Dermis microvascular lymphatic vessel endothelial cell (primary cell): ENCODE data around the gene DKK2. TPM values are rescaled to one million over a fixed set of nuclear protein-coding genes. Genes with fewer than 3 reads are reported as not detected.
A peak's percentile ranks its signal among the peaks of the same experiment; 100 is the strongest.

Experiments
- DNase-seq, 2 donors: peaks; one replicate each; pipeline versions ENCODE4 v3.0.0 to v3.0.0-alpha.2; 2010; ENCODE audit warnings: low read depth in 2 of 2
- total RNA-seq: library from RNA; depleted of rRNA; stranded (reverse); fragments of >200 nt; gene quantifications from 2 replicates; pipeline ENCODE4 v1.2.1, GENCODE V29; 2014

The DKK2 gene, protein sequence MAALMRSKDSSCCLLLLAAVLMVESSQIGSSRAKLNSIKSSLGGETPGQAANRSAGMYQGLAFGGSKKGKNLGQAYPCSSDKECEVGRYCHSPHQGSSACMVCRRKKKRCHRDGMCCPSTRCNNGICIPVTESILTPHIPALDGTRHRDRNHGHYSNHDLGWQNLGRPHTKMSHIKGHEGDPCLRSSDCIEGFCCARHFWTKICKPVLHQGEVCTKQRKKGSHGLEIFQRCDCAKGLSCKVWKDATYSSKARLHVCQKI
- total RNA-seq = not detected in 2 replicates

GRCh38 chr4:107035819-107036583 is at the start of gene DKK2:
Gene DKK2 (minus strand): TSS chr4:107036313. CDS start chr4:107035591, 722 bp downstream.
- DNase-seq = peak in 1 of 2 donors; percentile 35

DNA sequence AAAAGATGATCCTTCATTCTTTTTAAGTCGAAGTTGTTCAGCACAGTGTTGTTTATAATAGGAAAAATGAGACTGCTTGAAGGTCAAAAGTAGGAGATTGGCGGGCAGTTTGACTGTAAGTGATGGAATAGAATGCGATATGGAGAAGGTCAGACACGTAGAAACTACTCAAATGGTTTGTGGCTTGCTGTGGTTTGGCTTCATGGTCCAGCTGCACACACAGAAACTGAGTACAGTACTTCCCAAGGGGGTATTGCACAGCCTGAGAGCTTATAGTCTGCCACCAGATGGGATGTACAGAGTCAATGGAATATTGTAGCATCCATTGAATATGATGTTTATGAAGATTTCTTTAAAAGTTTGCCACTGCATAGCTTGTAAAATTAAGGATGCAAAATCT is 41.1 kb upstream of the DKK2 start:
- no peak for DNase-seq

- no peak for DNase-seq
Measured at GRCh38 chr4:107072836-107073736, 37.0 kb upstream of the DKK2 start.

- no peak for DNase-seq
Measured at GRCh38 chr4:107071108-107071507, 35.0 kb upstream of the DKK2 start.

DNA sequence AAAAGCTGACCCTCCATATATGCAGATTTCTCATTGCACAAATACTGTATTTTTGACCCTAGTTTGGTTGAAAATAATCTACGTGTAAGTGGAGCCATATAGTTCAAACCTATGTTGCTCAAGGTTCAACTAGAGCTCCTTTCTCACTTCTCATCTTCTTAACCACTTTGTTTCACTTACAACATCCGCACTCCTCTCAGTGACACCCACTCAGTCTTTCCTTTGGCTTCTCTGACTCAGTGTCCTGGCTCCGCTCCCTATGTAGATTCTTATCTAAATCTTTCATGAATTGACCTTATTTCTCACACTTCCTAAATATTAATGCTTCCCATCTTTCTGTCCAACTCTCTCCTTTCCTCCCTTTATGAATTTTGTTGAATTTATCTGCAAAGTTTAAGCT is 32.9 kb upstream of the DKK2 start:
- DNase-seq = peak in 1 of 2 donors; percentile 80

GRCh38 chr4:107068116-107068515 is 32.0 kb upstream of the DKK2 start:
- DNase-seq = no peak

DNA sequence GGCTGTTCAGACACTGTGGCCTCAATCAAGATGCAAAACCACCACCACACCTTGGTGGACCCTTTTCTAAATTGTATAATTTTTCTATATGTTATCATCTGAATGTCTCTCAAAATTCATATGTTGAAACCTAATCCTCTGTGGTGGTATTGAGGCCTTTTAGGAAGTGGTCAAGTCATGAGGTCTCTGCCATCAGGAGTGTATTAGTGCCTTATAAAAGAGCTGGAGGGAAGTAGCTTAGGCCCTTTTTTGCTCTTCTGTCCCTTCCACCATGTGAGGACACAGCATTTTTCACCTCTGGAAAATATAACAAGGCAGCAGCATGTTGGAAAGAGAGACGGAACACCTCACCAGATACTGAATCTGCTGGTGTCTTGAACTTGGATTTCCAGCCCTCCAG is 30.5 kb upstream of the DKK2 start:
- no peak for DNase-seq

- no peak for DNase-seq
Measured at GRCh38 chr4:107065201-107065600, 29.1 kb upstream of the DKK2 start.

DNA sequence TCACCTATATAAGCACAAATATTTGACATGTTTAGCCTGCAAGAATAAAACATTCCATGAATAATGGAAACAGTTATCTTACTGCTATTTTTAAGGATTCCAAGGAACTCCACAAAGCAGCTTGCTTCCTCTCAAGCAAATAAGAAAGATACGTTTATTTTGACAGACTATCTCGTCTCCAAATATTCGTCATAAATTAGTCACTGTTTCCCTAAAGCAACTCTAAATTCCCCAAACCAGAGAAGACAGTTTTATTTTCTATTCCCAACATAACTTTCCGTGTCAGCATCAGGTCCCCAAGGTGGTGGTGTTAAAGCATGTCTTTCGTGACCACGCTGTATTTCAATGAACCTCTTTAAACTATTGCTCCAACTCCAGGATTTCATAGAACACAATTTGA is 24.3 kb upstream of the DKK2 start:
- DNase-seq = no peak

- DNase-seq = no peak
Measured at GRCh38 chr4:107058828-107059227, 22.7 kb upstream of the DKK2 start.

DNA sequence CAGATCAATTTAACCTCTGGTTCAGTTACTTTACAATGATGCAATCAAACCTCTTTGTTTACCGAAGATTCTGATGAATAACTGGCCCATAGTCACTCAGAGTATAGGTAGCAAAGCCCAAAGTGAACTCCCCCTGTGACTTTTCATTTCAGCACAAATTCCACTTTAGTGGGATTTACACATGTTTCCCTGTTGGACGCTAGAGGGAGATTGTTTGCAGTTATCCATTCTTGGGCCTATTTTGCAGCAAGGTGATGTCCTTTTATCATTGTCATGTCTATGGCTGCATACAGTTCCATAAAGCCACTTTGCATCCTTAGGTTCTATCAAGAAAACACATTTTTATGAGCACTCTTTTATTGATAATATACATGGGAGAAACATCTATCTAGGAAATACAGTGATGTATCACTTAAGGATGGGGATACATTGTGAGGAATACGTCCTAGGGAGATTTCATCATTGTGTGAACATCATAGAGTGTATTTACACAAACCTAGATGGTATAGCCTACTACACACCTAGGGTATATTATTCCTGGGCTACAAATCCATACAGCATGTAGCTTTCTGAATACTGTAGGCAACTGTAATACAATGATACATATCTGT is 14.5 kb upstream of the DKK2 start:
- DNase-seq = peak; percentile 11 to 33

- no peak for DNase-seq
Measured at GRCh38 chr4:107046261-107046660, 10.1 kb upstream of the DKK2 start.

DNA sequence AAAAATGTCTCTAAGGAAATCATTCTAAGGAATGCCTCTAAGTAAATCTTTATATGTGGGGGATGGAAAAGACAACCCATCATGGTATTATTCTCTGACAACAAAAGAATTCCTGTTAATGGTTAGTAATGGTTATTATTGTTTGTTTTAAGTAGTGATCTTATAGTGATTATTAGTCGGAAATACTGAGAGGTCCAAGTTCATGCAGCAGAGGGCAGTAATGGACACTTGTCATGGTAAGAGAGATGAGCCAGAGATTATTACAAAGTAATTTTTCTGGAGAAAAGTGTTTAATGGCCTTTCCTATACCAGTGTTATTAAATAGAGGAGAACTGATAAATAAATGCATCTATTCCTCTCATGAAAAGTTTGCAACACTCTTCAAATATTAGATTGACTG is 8.1 kb upstream of the DKK2 start:
- peak in 1 of 2 donors; percentile 26 for DNase-seq

- DNase-seq = peak in 1 of 2 donors; percentile 43
Measured at GRCh38 chr4:107037199-107037584, 1.1 kb upstream of the DKK2 start.

DNA sequence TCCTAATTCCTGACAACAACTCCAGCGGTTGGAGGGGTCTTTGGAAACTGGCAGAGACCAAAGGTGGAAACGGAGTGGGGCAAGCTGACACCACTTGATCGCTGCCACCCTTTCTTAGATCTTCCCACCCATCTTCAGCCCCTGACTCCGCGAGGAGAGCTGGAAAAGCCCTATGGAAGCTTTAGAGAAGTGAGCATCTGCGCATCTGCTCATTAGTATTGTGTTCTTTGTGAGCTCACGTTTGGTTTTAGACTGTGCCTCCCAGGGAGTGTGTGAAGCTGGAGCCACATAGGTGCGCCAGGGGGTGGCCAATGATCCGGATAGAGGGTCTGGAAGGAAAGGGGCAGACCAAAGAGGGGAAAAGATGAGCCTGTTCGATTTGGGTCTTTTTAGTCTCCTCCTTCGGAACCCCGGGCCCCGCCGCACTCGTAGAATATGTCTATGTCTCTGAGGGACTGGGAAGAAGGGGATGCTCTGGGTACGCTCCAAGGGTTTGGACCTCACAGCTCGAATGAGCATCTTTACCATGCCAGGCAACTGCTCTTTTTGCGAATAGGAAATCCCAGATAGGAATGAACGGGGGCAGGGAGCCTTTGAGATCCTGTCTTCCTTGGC is 578 bp upstream of the DKK2 start:
- DNase-seq = no peak

- DNase-seq = peak in 1 of 2 donors; percentile 23
Measured at GRCh38 chr4:107034996-107035818, 906 bp downstream of the DKK2 start.

GRCh38 chr4:107034091-107034995 is 1.8 kb downstream of the DKK2 start:
- DNase-seq = peak; percentile 3 to 29

- no peak for DNase-seq
Measured at GRCh38 chr4:107027379-107027778, 8.7 kb downstream of the DKK2 start.

GRCh38 chr4:107018344-107018735 is 17.8 kb downstream of the DKK2 start:
- DNase-seq = no peak
